ENCODE results near the gene EVA1A. TPM values are rescaled to one million over a fixed set of nuclear protein-coding genes. Genes with fewer than 3 reads are reported as not detected.

Gene EVA1A
- polyA plus RNA-seq, 1 experiment, result 41.0 TPM

- POLR2A ChIA-PET, result interaction anchor here (0.6 to 1.2 kb wide), 2 partner anchors 43 to 63 kb away, joined by 3 read pairs; no protein-coding TSS in a partner anchor
- Histone ChIP-seq H3K27me3 (ENCODE audit: control insufficient read depth, insufficient read depth, low read length) (no peaks in the 10 kb centered on the region), H3K4me3 (ENCODE audit: low read depth, low read length) (peak overlapping the region; percentile 78), H3K36me3 (ENCODE audit: control insufficient read depth, insufficient read depth, low read length) (no peaks in the 10 kb centered on the region; the same call in 1 of the 2 replicates)
- no peak for DNase-seq (ENCODE audit: low read depth)
- CTCF ChIA-PET, result interaction anchor here (1.2 to 7.2 kb wide), 12 partner anchors 9 to 95 kb away, joined by 3 to 70 read pairs (median 6); no protein-coding TSS in a partner anchor
- peak; percentile 64 for TF ChIP-seq CTCF (IDR thresholded peaks at IDR 0.05; ENCODE audit: insufficient read depth, low read depth, low read length)
These were observed 544 bp downstream of the EVA1A start for GRCh38 chr2:75560022-75560767.

GRCh38 chr2:75559680-75560021, 1.1 kb downstream of the EVA1A start:
- peak overlapping the region; percentile 78 for H3K4me3 ChIP-seq (ENCODE audit: low read depth, low read length)
- no peaks in the 10 kb centered on the region; the same call in 1 of the 2 replicates for H3K36me3 ChIP-seq (ENCODE audit: control insufficient read depth, insufficient read depth, low read length)
- CTCF ChIA-PET, result interaction anchor here (1.2 to 7.2 kb wide), 8 partner anchors 9 to 69 kb away, joined by 5 to 70 read pairs (median 10); no protein-coding TSS in a partner anchor
- H3K27me3 ChIP-seq (ENCODE audit: control insufficient read depth, insufficient read depth, low read length), result no peaks in the 10 kb centered on the region
- no peak for TF ChIP-seq CTCF (IDR thresholded peaks at IDR 0.05; ENCODE audit: insufficient read depth, low read depth, low read length)
- POLR2A ChIA-PET, result no interaction called here
- DNase-seq (ENCODE audit: low read depth), result no peak

- TF ChIP-seq CTCF (IDR thresholded peaks at IDR 0.05; ENCODE audit: insufficient read depth, low read depth, low read length), result no peak
- H3K27me3 ChIP-seq (ENCODE audit: control insufficient read depth, insufficient read depth, low read length), result no peaks in the 10 kb centered on the region
- H3K4me3 ChIP-seq (ENCODE audit: low read depth, low read length), result peak overlapping the region; percentile 78
- ChIA-PET CTCF (interaction anchor here (1.8 to 7.2 kb wide), 5 partner anchors 8 to 69 kb away, joined by 5 to 70 read pairs (median 17); no protein-coding TSS in a partner anchor), POLR2A (no interaction called here)
- no peak for DNase-seq (ENCODE audit: low read depth)
- H3K36me3 ChIP-seq (ENCODE audit: control insufficient read depth, insufficient read depth, low read length), result no peaks in the 10 kb centered on the region; the same call in 1 of the 2 replicates
These were observed 1.7 kb downstream of the EVA1A start for GRCh38 chr2:75558786-75559679.

- DNase-seq (ENCODE audit: low read depth), result no peak
- POLR2A ChIA-PET, result no interaction called here
- H3K27me3 ChIP-seq (ENCODE audit: control insufficient read depth, insufficient read depth, low read length), result no peaks in the 10 kb centered on the region
- no peak for TF ChIP-seq CTCF (IDR thresholded peaks at IDR 0.05; ENCODE audit: insufficient read depth, low read depth, low read length)
- no peaks in the 10 kb centered on the region; the same call in 1 of the 2 replicates for H3K36me3 ChIP-seq (ENCODE audit: control insufficient read depth, insufficient read depth, low read length)
- H3K4me3 ChIP-seq (ENCODE audit: low read depth, low read length), result no peak overlapping the region
- CTCF ChIA-PET, result interaction anchor here (0.6 to 4.5 kb wide), 4 partner anchors 12 to 51 kb away, joined by 3 to 19 read pairs (median 4); no protein-coding TSS in a partner anchor
These were observed 2.6 kb downstream of the EVA1A start for GRCh38 chr2:75558136-75558535.

All from BJ (cell line).